Prostate gland (tissue), 2 donors: ENCODE data around the gene RIPOR2. TPM values are rescaled to one million over a fixed set of nuclear protein-coding genes. Genes with fewer than 3 reads are reported as not detected.
"Not testable (repeated sequence)": the region's sequence is repeated elsewhere in the genome, so short reads cannot be mapped to it uniquely, and the experiment has no call there.

Source experiments
- DNase-seq: peaks from one replicate; pipeline ENCODE4 v3.0.0-alpha.2; 2019; ENCODE audit warnings: low spot score
- H3K27ac ChIP-seq, 2 donors: fragments of 200-600 bp; sonication (generic); 2 replicates each; pipeline ENCODE4 v1.5.1; 2017 to 2019
- H3K27me3 ChIP-seq: fragments of 200-600 bp; sonication (generic); replicated peaks from 2 replicates; pipeline ENCODE4 v1.5.1; 2019; ENCODE audit not compliant: insufficient read depth
- H3K36me3 ChIP-seq, 2 donors: fragments of 200-600 bp; sonication (generic); 1 replicate in 1 of 2; 2 replicates in 1 of 2; pipeline versions ENCODE4 v1.5.1 to v1.8.1; 2017 to 2019
- H3K4me1 ChIP-seq: fragments of 200-600 bp; sonication (generic); replicated peaks from 2 replicates; pipeline ENCODE4 v1.5.1; 2019
- H3K4me3 ChIP-seq, 2 donors: fragments of 200-600 bp; sonication (generic); 2 replicates each; pipeline ENCODE4 v1.5.1; 2017 to 2019
- H3K9me3 ChIP-seq: fragments of 200-600 bp; sonication (generic); 2 replicates; pipeline ENCODE4 v1.5.1; 2017
- POLR2A ChIP-seq: fragments of 450-650 bp; IDR thresholded peaks from one replicate; pipeline ENCODE4 v1.6.1; 2016; ENCODE audit warnings: antibody characterized with exemption, mild to moderate bottlenecking
- POLR2AphosphoS5 ChIP-seq: sonication (generic); formaldehyde crosslinking; IDR thresholded peaks from one replicate; pipeline ENCODE4 v1.6.1; 2017; ENCODE audit warnings: antibody characterized with exemption
- WGBS: methylation state at CpG from one replicate; pipeline ENCODE4 v1.1.5; 2018; 5-methylcytosine and 5-hydroxymethylcytosine counted together
- intact Hi-C: fragments of 100-400 bp; cut with DNase I; formaldehyde crosslinking; loops from one replicate; pipeline ENCODE4 v1.14.2; 2022
- total RNA-seq, 2 donors: library from RNA; depleted of rRNA; stranded (reverse); fragments of >200 nt; gene quantifications; one replicate each; pipeline ENCODE4 v1.1.0, GENCODE V29; 2016
- TF ChIP-seq, protein P1 (sequence below), 4 experiments: fragments of 200-600 bp in 2 of 4; fragments of 450-650 bp in 2 of 4; sonication (generic) in 2 of 4; IDR thresholded peaks; 1 replicate in 3 of 4; 2 replicates in 1 of 4; pipeline ENCODE4 v1.5.1; 2016 to 2019; ENCODE audit warnings: antibody characterized with exemption in 4 of 4, mild to moderate bottlenecking in 2 of 4, moderate library complexity in 2 of 4

The RIPOR2 gene
- total RNA-seq, 2 donors from 2014 or later, result 16.1 to 23.7 TPM

DNA sequence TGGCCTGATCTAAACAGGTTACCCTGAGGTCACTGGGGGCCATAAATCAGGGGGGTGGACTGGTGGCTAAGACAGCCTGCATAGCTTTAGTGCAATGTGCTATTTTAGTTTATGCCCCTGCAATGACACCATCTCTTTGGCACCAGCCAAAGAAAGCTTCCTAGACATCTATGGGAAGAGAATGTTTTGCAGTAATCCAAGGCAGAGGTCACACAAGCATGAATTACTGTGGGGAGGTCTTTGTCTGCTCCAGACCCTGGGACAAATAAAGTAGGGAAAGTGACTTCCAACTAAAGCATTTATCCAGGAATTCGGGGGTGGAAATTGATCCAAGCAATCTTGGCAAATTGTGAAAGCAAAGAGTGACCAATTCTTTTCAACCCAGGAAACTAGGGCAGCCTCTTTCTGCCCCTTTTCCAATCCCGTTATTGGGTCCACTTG, 5.3 kb downstream of the RIPOR2 start:
- Histone ChIP-seq H3K27me3 (no peaks in the 10 kb centered on the region), H3K4me1 (no peaks in the 10 kb centered on the region), H3K27ac (no peak overlapping the region), H3K4me3 (no peak overlapping the region), H3K36me3 (no peaks in the 10 kb centered on the region), H3K9me3 (no peaks in the 10 kb centered on the region)
- WGBS, result 20% methylated on average over 2 of the region's 2 CpGs
- TF ChIP-seq, protein P1, sequence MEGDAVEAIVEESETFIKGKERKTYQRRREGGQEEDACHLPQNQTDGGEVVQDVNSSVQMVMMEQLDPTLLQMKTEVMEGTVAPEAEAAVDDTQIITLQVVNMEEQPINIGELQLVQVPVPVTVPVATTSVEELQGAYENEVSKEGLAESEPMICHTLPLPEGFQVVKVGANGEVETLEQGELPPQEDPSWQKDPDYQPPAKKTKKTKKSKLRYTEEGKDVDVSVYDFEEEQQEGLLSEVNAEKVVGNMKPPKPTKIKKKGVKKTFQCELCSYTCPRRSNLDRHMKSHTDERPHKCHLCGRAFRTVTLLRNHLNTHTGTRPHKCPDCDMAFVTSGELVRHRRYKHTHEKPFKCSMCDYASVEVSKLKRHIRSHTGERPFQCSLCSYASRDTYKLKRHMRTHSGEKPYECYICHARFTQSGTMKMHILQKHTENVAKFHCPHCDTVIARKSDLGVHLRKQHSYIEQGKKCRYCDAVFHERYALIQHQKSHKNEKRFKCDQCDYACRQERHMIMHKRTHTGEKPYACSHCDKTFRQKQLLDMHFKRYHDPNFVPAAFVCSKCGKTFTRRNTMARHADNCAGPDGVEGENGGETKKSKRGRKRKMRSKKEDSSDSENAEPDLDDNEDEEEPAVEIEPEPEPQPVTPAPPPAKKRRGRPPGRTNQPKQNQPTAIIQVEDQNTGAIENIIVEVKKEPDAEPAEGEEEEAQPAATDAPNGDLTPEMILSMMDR (IDR thresholded peaks at IDR 0.05), result no peak
- TF ChIP-seq POLR2AphosphoS5 (no peak), POLR2A (no peak)
- intact Hi-C loops, result no loop called here
- no peak for DNase-seq

DNA sequence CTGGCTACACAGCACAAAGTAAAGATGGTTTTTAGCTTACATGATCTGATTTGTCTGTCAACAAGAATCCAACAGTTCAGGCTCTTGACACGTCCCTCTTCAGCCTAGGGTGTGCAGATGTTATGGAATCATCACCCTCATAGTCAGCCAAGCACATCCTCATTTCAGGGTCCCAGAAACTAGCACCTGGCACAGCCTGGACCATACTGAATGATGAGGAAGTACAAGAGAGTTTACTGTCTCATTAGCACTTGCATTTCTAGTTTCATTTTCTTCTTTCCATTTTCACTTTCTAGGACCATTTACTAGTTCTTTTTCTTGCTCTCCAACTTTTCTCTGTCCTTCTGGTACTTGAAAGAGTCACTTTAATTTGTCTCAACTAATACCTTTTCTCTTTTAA, 6.5 kb downstream of the RIPOR2 start:
- no peaks in the 10 kb centered on the region for H3K4me1 ChIP-seq
- TF ChIP-seq, protein P1 (IDR thresholded peaks at IDR 0.05), result no peak
- TF ChIP-seq POLR2AphosphoS5, result no peak
- no peak for TF ChIP-seq POLR2A
- no peak overlapping the region for H3K4me3 ChIP-seq
- H3K27ac ChIP-seq, result no peak overlapping the region
- intact Hi-C loops, result no loop called here
- no peaks in the 10 kb centered on the region for H3K27me3 ChIP-seq
- H3K9me3 ChIP-seq, result no peaks in the 10 kb centered on the region
- 54% methylated on average over 1 of the region's 1 CpG for WGBS
- no peaks in the 10 kb centered on the region for H3K36me3 ChIP-seq
- no peak for DNase-seq

- TF ChIP-seq POLR2AphosphoS5 (no peak), POLR2A (no peak)
- TF ChIP-seq, protein P1 (IDR thresholded peaks at IDR 0.05), result no peak
- intact Hi-C loops, result no loop called here
- H3K4me1 ChIP-seq, result no peaks in the 10 kb centered on the region
- no peaks in the 10 kb centered on the region for H3K27me3 ChIP-seq
- DNase-seq, result no peak
- H3K27ac ChIP-seq, result no peak overlapping the region
- H3K36me3 ChIP-seq, result no peaks in the 10 kb centered on the region
- 71% methylated on average over 6 of the region's 6 CpGs for WGBS
- no peak overlapping the region for H3K4me3 ChIP-seq
- no peaks in the 10 kb centered on the region for H3K9me3 ChIP-seq
Measured at GRCh38 chr6:24927985-24928745, 7.6 kb downstream of the RIPOR2 start.

GRCh38 chr6:24927277-24927955, 8.3 kb downstream of the RIPOR2 start:
- H3K27ac ChIP-seq, result no peak overlapping the region
- DNase-seq, result no peak
- 97% methylated on average over 3 of the region's 3 CpGs for WGBS
- TF ChIP-seq POLR2AphosphoS5 (no peak), POLR2A (no peak)
- TF ChIP-seq, protein P1 (IDR thresholded peaks at IDR 0.05), result no peak
- no peaks in the 10 kb centered on the region for H3K4me1 ChIP-seq
- intact Hi-C loops, result no loop called here
- H3K27me3 ChIP-seq, result no peaks in the 10 kb centered on the region
- H3K4me3 ChIP-seq, result no peak overlapping the region
- no peaks in the 10 kb centered on the region for H3K9me3 ChIP-seq
- H3K36me3 ChIP-seq, result no peaks in the 10 kb centered on the region

DNA sequence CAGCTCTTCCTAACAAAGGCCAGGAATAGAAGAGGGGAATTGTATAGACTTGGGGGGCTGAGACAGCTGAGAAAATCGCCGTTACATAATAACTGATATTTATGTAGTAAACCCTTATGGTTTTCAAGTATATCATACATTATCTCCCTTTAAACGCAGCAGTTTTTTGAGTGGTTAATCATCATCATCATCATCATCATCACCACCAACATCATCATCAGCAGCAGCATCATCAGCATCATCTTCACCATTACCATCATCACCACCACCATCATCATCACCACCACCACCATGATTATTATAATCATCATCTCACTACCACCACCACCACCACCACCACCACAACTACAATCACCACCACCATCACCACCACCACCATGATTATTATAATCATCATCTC, 9.1 kb downstream of the RIPOR2 start:
- DNase-seq, H3K27me3 ChIP-seq, H3K9me3 ChIP-seq, H3K36me3 ChIP-seq, H3K4me3 ChIP-seq, H3K4me1 ChIP-seq, H3K27ac ChIP-seq, intact Hi-C loops: not testable (repeated sequence)
- 72% methylated on average over 3 of the region's 3 CpGs for WGBS
